GM23248 (cell line): ENCODE data around the gene MOB2. TPM values are rescaled to one million over a fixed set of nuclear protein-coding genes. Genes with fewer than 3 reads are reported as not detected.

Experiments
- DNase-seq: peaks from one replicate; pipeline ENCODE4 v3.0.0-alpha.2; 2015
- H2AFZ ChIP-seq: fragments of 200-600 bp; sonication (generic); 2 replicates; pipeline ENCODE4 v1.6.1; 2016; ENCODE audit warnings: antibody characterized with exemption
- H3F3A ChIP-seq: fragments of 200-600 bp; sonication (generic); 2 replicates; pipeline ENCODE4 v1.6.1; 2016; ENCODE audit warnings: mild to moderate bottlenecking, antibody characterized with exemption, mixed run types; ENCODE audit not compliant: insufficient read depth
- H3K27ac ChIP-seq: fragments of 200-600 bp; sonication (generic); 2 replicates; pipeline ENCODE4 v1.5.1; 2016; ENCODE audit warnings: mild to moderate bottlenecking
- H3K27me3 ChIP-seq: fragments of 200-600 bp; sonication (generic); replicated peaks from 2 replicates; pipeline ENCODE4 v1.6.1; 2016; ENCODE audit warnings: mild to moderate bottlenecking; ENCODE audit not compliant: insufficient read depth
- H3K36me3 ChIP-seq: fragments of 200-600 bp; sonication (generic); 2 replicates; pipeline ENCODE4 v1.6.1; 2016; ENCODE audit warnings: low read depth, mild to moderate bottlenecking
- H3K4me1 ChIP-seq: fragments of 200-600 bp; sonication (generic); 2 replicates; pipeline ENCODE4 v1.6.1; 2016; ENCODE audit warnings: mild to moderate bottlenecking; ENCODE audit not compliant: insufficient read depth
- H3K4me2 ChIP-seq: fragments of 200-600 bp; sonication (generic); one replicate; pipeline ENCODE4 v1.6.1; 2016; ENCODE audit warnings: mild to moderate bottlenecking; ENCODE audit not compliant: unreplicated experiment
- H3K4me3 ChIP-seq: fragments of 200-600 bp; sonication (generic); 2 replicates; pipeline ENCODE4 v1.5.1; 2016; ENCODE audit warnings: mild to moderate bottlenecking
- H3K79me2 ChIP-seq: fragments of 200-600 bp; sonication (generic); 2 replicates; pipeline ENCODE4 v1.6.1; 2016; ENCODE audit warnings: mild to moderate bottlenecking; ENCODE audit not compliant: insufficient read depth
- H3K9ac ChIP-seq: fragments of 200-600 bp; sonication (generic); 2 replicates; pipeline ENCODE4 v1.6.1; 2016; ENCODE audit warnings: mild to moderate bottlenecking
- H3K9me2 ChIP-seq: fragments of 200-600 bp; sonication (generic); 2 replicates; pipeline ENCODE4 v1.6.1; 2016; ENCODE audit warnings: mixed run types, mild to moderate bottlenecking, moderate library complexity; ENCODE audit not compliant: insufficient read depth
- H3K9me3 ChIP-seq: fragments of 200-600 bp; sonication (generic); one replicate; pipeline ENCODE4 v1.6.1; 2017; ENCODE audit warnings: low read depth
- H4K20me1 ChIP-seq: fragments of 200-600 bp; sonication (generic); 2 replicates; pipeline ENCODE4 v1.6.0; 2016; ENCODE audit not compliant: insufficient read depth
- EZH2 ChIP-seq: fragments of 200-600 bp; sonication (generic); IDR thresholded peaks from 2 replicates; pipeline ENCODE4 v1.6.1; 2018; ENCODE audit warnings: antibody characterized with exemption, mild to moderate bottlenecking; ENCODE audit not compliant: insufficient read depth, poor library complexity, severe bottlenecking
- EZH2phosphoT487 ChIP-seq: fragments of 200-600 bp; sonication (generic); IDR thresholded peaks from 2 replicates; pipeline ENCODE4 v1.6.1; 2018; ENCODE audit warnings: antibody characterized with exemption, moderate library complexity, mild to moderate bottlenecking, low read depth; ENCODE audit not compliant: insufficient read depth
- WGBS, 2 experiments: methylation state at CpG; one replicate each; pipeline ENCODE4 v1.1.6; 2015 to 2017; ENCODE audit warnings: low lambda C conversion rate in 2 of 2, low coverage in 1 of 2; ENCODE audit errors: missing lambda C conversion rate in 2 of 2; 5-methylcytosine and 5-hydroxymethylcytosine counted together
- in situ Hi-C: fragments of 300-500 bp; cut with MboI; formaldehyde crosslinking; loops from 2 replicates; pipeline ENCODE4 v1.15.0; 2020
- polyA plus RNA-seq: library from polyadenylated mRNA; unstranded; fragments of >200 nt; fragmentation: Nextera tagmentation; extraction: Ambion mirVana; gene quantifications from 2 replicates; pipeline ENCODE4 v1.2.1, GENCODE V29; 2016
- total RNA-seq: library from RNA; depleted of rRNA; stranded (reverse); fragments of >200 nt; shearing (Covaris generic); gene quantifications from 2 replicates; pipeline ENCODE4 v1.2.3, GENCODE V29; 2014

MOB2 gene
- total and polyA plus RNA-seq, 2 experiments from 2014 or later, result 28.8 to 29.3 TPM

GRCh38 chr11:1506981-1507380 lies 20.4 kb upstream of the MOB2 start:
- no peak overlapping the region for H3K4me2 ChIP-seq
- whole genome bisulfite sequencing, 2 experiments, result 91 to 92% methylated on average over 9 of the region's 9 CpGs
- H3K27ac ChIP-seq, result no peak overlapping the region
- no peak overlapping the region for H3K4me3 ChIP-seq
- H2AFZ ChIP-seq, result no peak overlapping the region
- H4K20me1 ChIP-seq, result peaks cover 8% of the 10 kb centered on the region; the same call in 1 of the 2 replicates
- H3K27me3 ChIP-seq, result no peaks in the 10 kb centered on the region
- H3F3A ChIP-seq, result no peaks in the 10 kb centered on the region
- in situ Hi-C loops, result no loop called here
- H3K9ac ChIP-seq, result no peak overlapping the region
- no peaks in the 10 kb centered on the region for H3K9me2 ChIP-seq
- H3K36me3 ChIP-seq, result no peaks in the 10 kb centered on the region
- DNase-seq, result no peak
- peaks cover 82% of the 10 kb centered on the region for H3K79me2 ChIP-seq
- no peak for TF ChIP-seq EZH2
- TF ChIP-seq EZH2phosphoT487, result no peak
- no peaks in the 10 kb centered on the region for H3K9me3 ChIP-seq
- no peaks in the 10 kb centered on the region for H3K4me1 ChIP-seq

DNA sequence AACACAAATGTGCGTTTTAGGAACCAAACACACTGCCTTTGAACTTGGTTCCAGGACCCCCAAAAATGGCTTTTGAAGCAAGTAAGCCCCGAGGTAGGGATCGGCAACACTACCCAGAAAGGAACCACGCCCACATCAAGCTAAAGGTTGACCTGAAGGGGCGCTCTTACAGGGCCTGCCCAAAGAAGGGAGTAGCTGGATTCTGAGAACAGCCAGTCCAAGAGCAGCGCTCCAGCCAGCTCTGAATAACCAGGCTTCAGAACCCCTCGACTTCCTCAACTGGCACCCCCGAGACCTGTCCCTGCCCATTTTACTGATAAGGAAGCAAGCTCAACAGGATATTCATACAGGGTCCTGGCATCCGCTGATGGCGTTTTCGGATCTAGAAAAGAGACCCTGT lies 18.9 kb upstream of the MOB2 start:
- Histone ChIP-seq H3K4me3 (no peak overlapping the region), H3K9ac (no peak overlapping the region), H3K36me3 (no peaks in the 10 kb centered on the region), H3K9me3 (no peaks in the 10 kb centered on the region), H4K20me1 (peaks cover 8% of the 10 kb centered on the region; the same call in 1 of the 2 replicates), H3K4me2 (no peak overlapping the region), H3F3A (no peaks in the 10 kb centered on the region), H3K27ac (no peak overlapping the region), H3K9me2 (no peaks in the 10 kb centered on the region), H3K79me2 (peaks cover 88% of the 10 kb centered on the region), H2AFZ (no peak overlapping the region), H3K4me1 (no peaks in the 10 kb centered on the region), H3K27me3 (no peaks in the 10 kb centered on the region)
- WGBS, 2 experiments, result 87% methylated on average over 11 of the region's 11 CpGs
- TF ChIP-seq EZH2phosphoT487 (no peak), EZH2 (no peak)
- in situ Hi-C loops, result no loop called here
- no peak for DNase-seq

- Histone ChIP-seq H2AFZ (no peak overlapping the region), H3F3A (no peaks in the 10 kb centered on the region), H3K27ac (no peak overlapping the region), H3K9me2 (no peaks in the 10 kb centered on the region), H3K4me1 (no peaks in the 10 kb centered on the region), H3K36me3 (no peaks in the 10 kb centered on the region), H3K9ac (no peak overlapping the region), H3K4me2 (no peak overlapping the region), H4K20me1 (peaks cover 8% of the 10 kb centered on the region; the same call in 1 of the 2 replicates), H3K79me2 (peaks cover 95% of the 10 kb centered on the region), H3K9me3 (no peaks in the 10 kb centered on the region), H3K4me3 (no peak overlapping the region), H3K27me3 (no peaks in the 10 kb centered on the region)
- 92 to 96% methylated on average over 26 to 28 of the region's 28 CpGs for WGBS, 2 experiments
- in situ Hi-C loops, result no loop called here
- TF ChIP-seq EZH2phosphoT487 (no peak), EZH2 (no peak)
- no peak for DNase-seq
These were observed 18.2 kb upstream of the MOB2 start for GRCh38 chr11:1504581-1505290.

DNA sequence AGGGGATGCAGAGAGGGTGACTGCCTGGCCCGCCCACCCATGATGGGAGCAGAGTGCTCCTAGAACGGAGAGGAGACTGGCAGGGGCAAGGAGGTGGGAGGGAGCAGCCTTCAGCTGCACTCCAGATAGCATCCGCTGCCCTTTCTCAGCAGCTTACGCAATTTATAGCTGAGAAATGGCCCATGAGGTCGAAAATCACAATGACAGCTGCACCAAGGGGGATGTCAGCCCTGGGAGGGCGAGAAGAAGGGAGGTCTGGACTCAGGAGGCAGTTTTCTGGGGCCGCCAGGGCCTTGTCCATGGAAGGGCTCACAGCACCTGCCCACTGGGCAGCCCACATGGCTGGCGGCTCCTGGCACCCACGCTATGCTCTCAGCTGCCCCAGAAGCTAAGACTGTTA lies 17.6 kb upstream of the MOB2 start:
- no peak overlapping the region for H2AFZ ChIP-seq
- TF ChIP-seq EZH2phosphoT487 (no peak), EZH2 (no peak)
- no peak for DNase-seq
- no peak overlapping the region for H3K9ac ChIP-seq
- in situ Hi-C loops, result no loop called here
- no peaks in the 10 kb centered on the region for H3K9me3 ChIP-seq
- no peaks in the 10 kb centered on the region for H3K36me3 ChIP-seq
- no peaks in the 10 kb centered on the region for H3K4me1 ChIP-seq
- H3K4me3 ChIP-seq, result no peak overlapping the region
- peaks cover 94% of the 10 kb centered on the region for H3K79me2 ChIP-seq
- H4K20me1 ChIP-seq, result peaks cover 8% of the 10 kb centered on the region; the same call in 1 of the 2 replicates
- no peak overlapping the region for H3K4me2 ChIP-seq
- 55 to 61% methylated on average over 9 of the region's 9 CpGs for WGBS, 2 experiments
- no peaks in the 10 kb centered on the region for H3F3A ChIP-seq
- no peak overlapping the region for H3K27ac ChIP-seq
- H3K9me2 ChIP-seq, result no peaks in the 10 kb centered on the region
- no peaks in the 10 kb centered on the region for H3K27me3 ChIP-seq

DNA sequence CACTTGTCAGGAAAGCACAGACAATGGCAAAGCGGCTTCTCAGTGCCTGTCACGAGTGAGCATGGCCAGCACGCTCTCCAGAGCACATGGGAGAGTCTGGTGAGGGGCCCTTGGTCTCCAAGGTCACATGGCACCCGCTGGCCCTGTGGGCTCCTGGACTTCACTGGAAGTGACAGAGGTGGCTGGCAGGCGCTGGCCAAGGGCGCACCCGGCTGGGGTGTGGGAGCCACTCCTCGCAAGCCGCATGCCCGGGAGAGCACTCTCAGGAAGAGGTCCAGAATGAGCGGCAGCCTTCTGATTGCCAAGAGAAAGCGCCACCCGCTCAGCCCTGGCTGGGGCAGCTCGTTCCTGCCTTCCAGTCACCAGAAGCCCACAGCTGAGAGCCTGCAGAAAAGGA lies 17.1 kb upstream of the MOB2 start:
- DNase-seq, result peak; percentile 19
- H3K4me1 ChIP-seq, result no peaks in the 10 kb centered on the region
- H3F3A ChIP-seq, result no peaks in the 10 kb centered on the region
- in situ Hi-C loops, result no loop called here
- H3K36me3 ChIP-seq, result no peaks in the 10 kb centered on the region
- H3K27ac ChIP-seq, result no peak overlapping the region
- no peak overlapping the region for H2AFZ ChIP-seq
- H3K9me2 ChIP-seq, result no peaks in the 10 kb centered on the region
- no peak overlapping the region for H3K9ac ChIP-seq
- peaks cover 94% of the 10 kb centered on the region for H3K79me2 ChIP-seq
- no peaks in the 10 kb centered on the region for H3K9me3 ChIP-seq
- no peaks in the 10 kb centered on the region for H3K27me3 ChIP-seq
- H3K4me2 ChIP-seq, result no peak overlapping the region
- TF ChIP-seq EZH2, result no peak
- TF ChIP-seq EZH2phosphoT487, result no peak
- no peak overlapping the region for H3K4me3 ChIP-seq
- H4K20me1 ChIP-seq, result peaks cover 11% of the 10 kb centered on the region; the same call in 1 of the 2 replicates
- WGBS, 2 experiments, result 45 to 49% methylated on average over 14 of the region's 14 CpGs
